NCI-H2196 treated with DMSO at 0.1 percent for 48 hours (cell line): Measurements from ENCODE around the gene STOML1.

Experiments used
- DNase-seq: peaks from one replicate; lab custom pipeline; 2025; ENCODE audit not compliant: unreplicated experiment; lab: John Stamatoyannopoulos, UW

STOML1 gene, protein sequence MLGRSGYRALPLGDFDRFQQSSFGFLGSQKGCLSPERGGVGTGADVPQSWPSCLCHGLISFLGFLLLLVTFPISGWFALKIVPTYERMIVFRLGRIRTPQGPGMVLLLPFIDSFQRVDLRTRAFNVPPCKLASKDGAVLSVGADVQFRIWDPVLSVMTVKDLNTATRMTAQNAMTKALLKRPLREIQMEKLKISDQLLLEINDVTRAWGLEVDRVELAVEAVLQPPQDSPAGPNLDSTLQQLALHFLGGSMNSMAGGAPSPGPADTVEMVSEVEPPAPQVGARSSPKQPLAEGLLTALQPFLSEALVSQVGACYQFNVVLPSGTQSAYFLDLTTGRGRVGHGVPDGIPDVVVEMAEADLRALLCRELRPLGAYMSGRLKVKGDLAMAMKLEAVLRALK

DNA sequence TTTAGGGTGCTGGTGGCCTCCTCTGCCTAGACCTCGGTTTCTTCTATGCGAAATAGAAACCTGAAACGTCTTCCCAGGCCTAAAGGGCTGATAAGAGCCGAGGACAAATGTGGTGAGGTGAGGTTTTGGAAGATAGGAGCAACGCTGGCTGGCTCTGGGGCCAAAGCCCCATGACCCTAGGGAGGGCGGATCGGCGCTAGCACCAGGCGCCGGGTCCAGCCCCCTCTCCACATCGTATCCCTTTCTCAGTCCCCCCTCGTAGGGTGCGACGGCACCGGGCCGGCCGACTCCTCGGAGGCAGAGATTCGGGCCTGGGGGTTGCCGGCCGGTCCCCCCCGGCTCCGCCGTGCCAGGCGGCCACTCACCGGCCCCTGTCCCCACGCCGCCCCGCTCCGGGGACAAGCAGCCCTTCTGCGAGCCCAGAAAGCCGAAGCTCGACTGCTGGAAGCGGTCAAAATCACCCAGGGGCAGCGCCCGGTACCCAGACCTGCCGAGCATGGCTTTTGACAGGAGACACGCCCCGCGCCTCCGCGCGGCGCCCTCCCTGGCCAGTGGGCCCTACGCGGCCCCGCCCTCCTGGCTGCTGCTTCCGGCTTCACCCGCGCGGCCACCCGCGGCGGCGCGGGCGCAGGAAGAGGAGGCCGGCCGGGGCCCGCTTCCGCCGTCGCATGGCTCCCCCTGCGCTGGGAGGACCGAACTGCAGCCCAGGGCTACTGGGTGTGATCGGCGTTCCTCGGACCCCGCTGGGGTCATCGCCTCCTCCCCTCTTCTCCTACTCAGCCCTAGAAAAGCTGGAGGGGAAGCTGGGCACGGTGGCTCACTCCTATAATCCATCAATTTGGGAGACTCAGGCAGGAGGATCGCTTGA lies at the start of gene STOML1:
Gene STOML1, minus strand, starts transcription at position 570 of the 868 bp plus-strand sequence. Its CDS starts 72 bp downstream, at position 498.
- DNase-seq, result peak; percentile 58

DNA sequence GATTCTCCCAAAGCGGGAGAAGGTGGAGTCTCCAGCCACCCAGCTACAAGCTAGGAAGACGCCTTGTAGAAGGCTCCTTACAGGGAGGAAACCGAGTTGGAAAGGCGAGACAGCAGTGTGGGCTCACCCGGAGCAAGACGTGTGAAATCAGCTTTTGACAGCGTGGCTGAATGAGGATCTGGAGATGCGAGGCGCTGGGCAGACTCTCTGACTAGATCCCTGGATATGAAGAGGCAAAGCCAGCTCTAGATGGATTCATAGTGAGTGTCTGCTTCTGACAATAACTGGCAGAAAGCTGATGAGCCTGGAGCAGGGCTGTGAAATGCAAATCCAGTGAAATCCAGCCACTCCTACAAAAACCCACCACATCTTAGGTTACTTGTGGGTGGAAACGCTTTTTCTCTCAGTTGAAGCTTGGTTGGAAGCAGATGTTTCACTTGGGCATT lies 49.2 kb upstream of the STOML1 start:
- no peak for DNase-seq

DNA sequence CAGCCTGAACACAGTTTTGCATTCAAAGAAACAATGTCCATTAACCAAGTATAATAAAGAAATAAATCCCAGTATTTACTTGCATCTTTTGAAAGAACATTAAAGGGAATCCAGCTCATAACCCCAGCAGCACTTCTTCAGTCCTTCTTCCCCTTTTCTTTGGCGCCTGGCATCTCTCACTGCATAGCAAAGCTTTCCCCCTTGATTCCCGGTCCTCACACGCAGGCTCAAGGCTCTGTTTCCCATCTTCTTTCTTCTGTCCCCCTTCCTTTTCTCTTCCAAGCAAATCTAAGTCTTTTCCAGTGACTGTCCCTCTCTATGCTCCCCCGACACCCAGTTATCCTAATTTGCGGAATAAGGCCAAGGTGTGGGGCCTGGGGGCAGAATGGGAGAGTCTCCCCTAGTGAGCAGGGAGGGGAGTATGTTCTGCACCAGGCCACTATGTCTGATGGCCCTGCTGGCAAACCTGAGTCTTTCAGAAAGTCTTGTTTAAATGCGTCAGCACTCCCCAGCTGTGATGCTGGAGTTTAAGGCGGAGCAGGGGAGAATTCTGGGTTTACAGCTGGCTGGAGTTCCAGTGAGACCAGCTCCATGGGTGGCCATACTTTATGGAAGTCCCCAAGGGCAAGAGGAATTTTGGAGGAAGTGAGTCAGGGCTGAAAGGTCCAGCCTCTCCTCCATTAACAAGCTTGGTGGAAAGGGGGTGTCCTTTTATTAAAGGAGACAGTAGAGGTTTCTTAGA lies 48.2 kb upstream of the STOML1 start:
- no peak for DNase-seq

DNA sequence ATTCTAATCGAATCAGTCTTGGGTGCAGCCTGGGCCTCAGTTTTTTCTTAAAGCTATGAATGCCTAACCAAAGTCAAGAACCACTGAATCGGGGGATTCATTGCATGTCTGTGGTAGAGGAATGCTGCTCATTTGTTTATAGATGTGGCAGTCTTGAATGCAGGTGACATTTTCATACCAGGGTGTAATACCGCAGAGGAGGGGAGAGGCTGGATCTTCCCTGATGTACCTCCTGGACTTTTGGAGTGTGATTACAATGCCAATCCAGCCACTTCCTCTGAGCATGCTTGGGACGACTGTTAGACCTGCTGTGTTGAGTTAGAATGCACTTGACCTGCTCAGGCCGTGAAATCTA lies 47.5 kb upstream of the STOML1 start:
- no peak for DNase-seq

DNA sequence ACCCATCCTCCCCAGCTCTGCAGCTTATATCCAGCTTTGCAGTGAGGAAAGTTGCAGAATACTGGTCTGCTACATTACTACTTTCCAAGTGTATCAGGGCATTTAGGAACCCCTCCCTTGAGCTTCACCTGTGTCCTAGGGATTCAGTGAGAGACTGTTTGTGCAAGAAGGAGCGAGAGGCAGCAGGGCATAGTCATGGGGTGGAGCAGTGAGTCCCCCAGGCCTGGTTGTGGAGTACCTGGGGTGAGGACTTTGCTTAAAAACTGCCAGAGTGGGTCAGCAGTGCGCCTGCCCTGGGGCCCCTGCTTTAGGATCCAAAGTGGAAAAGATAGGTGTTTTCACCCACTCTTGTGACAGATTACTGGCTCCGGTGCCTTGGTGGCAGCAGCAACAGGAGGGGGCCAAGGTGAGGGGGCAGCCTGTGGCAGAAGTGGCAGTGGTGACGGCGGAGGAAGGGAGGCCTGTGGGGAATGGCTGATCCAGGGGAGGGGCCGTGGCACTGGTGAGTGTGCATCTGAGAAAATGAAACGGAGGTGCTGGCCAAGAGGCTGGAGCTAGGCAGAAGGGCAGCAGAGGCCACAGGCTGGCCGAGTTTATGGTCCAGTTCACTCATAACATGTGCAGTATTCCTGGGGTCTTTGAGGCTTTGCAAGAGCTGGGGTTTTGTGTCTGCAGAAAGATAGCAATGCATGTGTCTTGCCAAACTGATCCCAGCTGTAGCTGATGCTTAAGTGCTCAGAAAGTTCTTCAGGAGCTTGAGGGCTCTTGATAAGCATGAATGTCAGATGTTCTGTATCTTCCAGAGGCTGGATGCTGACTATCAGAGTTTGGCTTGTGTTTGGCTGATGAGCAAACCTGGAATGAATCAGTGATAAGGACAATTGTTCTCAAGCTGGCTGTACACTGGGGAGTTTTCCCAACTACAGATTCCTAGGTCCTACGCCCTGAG lies 46.9 kb upstream of the STOML1 start:
- DNase-seq, result no peak

DNA sequence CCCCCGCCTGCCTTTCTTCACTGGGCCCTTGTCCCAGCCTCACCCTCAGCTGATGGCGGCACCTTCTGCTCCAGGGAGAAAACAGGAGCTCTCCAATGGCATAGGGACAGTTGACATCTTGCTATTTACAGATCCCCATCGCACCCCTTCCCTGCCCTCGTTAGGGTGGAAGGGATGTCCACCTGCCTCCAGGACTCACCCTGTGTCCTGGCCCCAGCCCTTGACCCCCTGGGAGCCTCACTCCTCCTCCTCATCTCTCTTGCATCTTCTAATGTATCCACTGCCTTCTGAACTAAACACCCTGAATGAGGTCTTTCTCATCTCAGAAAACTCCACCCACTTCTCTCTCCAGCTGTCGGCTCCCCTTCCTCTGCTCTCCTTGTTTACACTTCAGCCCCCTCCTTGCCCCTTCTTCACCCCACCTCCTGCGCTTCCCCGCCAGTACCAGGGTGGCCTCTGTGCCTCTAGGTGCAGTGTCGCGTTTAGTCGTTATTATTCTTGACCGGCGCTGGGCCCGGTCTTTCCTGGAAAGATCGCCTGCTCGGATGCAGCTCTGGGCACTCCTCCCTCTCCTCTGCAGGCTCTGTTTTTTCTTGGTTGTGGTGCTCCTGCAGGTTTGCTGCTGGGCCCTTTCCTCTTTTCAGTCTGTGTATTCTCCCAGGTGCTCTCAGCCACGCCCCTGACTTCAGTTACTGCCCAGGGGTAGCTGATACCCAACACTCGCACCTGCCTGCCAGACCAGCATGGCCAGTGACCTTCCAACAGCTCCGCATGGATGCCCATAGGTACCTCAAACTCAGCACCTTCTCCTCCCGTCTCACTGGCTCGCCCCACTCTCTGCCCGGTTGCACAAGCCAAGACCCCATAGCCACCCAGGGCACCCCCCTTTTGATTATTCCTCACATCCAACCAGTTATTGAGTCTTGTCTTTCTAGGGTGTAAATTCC lies 45.3 kb upstream of the STOML1 start:
- no peak for DNase-seq

DNA sequence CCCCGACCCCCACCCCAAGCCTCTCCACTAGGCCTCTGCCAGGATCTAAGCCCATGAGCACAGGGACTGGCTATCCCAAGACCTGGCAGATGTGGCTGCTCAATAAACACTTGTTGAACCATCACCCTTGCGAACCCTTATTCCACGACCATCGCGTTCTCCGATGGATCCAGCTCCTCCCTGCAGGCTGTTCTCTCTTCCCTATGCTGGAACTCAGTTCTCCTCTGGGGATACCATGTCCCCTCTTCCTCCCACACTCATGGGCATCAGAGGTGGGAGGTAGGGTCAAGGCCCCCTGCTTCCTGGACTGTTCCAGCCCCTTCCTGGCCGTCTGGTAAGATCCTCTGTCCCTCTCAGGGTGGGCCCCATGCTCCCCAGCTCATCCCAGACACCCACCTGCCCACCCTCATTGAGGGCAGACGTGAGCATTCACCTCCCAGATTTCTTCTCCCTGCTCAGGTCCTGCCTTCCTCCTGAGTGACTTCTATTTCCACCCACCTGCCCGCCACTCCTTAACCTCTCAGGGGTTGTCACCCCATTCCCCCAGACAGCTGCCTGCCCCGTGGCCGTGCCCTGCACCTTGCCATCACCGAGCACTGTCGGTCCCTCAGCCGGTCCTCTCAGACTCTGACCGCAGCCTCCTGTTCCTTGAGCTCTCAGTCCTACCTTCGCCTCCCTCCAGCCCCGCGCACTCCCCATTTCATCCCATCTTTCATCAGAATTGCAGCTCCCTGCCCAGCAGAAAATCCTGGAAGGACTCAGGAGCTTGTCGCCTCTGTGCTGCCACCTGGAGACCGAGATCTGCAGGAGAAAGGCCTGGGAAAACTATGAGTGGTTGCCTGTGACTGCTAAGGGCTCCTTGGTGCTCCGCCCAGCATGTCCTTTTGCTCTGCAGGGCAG lies 44.4 kb upstream of the STOML1 start:
- DNase-seq, result no peak

DNA sequence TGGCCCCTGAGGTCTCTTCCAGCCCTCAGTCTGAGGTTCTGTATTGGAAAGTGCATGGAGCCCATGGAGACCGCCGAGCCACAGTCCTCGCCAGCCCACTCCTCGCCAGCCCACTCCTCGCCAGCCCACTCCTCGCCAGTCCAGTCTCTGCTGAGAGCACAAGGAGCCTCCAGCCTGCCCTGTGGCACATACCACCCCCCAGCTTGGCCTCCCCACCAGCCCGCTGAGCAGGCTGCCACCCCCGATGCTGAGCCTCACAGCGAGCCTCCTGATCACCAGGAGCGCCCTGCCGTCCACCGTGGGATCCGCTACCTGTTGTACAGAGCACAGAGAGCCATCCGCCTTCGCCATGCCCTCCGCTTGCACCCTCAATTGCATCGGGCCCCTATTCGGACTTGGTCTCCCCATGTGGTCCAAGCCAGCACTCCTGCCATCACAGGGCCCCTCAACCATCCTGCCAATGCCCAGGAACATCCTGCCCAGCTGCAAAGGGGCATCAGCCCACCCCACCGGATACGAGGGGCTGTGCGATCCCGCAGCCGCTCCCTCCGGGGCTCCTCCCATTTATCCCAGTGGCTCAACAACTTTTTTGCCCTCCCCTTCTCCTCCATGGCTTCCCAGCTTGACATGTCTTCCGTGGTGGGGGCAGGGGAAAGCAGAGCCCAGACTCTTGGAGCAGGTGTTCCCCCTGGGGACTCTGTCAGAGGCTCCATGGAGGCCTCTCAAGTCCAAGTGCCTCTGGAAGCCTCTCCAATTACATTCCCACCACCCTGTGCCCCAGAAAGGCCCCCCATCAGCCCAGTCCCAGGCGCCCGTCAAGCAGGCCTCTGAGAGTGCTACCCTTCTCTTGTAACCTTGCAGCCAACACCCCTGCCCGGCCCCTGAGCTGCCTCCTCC lies 43.3 kb upstream of the STOML1 start:
- DNase-seq, result no peak

DNA sequence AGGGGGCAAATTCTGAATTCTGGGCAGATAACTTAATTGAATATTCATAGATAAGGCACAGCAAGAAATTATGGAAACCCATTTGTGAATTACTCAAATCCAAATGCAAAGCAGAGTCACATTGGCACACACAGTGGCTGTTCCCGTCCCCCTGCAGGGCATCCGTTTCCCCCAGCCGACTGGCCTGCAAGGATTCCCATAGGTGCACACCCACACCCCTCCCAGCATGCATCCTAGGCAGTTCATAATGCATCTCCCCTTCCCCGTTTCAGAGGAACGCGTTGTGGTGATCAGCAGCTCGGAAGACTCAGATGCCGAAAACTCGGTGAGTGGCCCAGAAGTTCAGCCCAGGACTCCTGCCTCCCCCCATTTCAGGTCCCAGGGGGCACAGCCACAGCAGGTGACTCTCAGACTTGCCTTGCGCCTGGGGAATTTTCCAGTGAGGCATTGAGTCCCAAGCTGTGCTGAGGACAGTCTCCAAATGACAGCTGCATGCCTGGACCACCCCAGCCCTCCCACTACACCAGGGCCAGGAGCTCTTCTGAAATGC lies 42.2 kb upstream of the STOML1 start:
- DNase-seq, result no peak

DNA sequence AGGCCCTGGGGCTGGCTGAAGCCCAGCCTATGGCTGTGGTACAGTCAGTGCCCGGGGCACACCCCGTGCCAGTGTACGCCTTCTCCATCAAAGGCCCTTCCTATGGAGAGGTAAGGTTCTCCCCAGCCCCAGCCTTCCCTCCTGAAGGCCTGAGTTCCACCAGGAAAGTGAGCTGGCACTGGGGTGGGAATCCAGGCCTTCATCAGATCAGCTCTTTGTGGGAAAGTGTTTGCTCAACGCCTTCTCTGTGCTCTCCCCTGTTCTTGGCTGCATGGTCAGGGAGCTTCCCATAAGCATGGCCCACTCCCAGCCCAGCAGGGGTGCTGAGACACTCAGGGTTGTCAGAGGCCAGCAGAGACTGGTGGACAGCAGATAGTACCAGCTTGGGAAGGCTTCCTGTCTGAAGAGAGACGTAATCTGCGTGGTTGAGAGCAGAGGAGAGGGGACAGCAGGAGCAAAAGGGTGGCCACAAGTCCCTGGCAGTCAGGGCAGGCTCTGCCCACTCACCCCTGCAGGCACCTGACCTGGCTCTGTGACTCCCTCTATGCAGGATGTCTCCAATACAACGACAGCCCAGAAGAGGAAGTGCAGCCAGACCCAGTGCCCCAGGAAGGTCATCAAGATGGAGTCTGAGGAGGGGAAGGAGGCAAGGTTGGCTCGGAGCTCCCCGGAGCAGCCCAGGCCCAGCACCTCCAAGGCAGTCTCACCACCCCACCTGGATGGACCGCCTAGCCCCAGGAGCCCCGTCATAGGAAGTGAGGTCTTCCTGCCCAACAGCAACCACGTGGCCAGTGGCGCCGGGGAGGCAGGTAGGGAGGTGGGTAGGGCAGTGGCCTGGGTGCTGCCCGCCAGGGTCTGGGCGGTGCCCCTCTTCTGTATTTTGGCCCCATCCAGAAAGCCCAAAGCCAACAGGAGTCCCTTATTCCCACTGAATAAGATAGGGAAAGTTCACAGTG lies 40.8 kb upstream of the STOML1 start:
- DNase-seq, result no peak

DNA sequence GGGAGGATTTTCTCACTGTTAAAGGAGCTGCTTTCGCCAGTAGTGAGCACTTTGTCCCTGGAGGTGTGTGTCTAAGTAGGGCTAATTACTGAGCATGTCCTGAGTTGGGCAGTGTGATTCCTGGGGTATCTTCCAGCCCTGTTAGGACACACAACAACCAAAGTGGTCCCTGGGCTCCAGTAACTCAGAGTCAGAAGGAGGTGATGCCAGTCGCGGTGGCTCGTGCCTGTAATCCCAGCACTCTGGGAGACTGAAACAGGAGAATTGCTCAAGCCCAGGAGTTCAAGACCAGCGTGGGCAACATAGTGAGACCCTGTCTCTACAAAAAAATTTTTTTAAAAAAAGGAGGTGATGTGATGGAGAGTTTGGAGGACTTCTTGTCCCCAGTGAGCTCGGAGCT lies 40.0 kb upstream of the STOML1 start:
- no peak for DNase-seq

DNA sequence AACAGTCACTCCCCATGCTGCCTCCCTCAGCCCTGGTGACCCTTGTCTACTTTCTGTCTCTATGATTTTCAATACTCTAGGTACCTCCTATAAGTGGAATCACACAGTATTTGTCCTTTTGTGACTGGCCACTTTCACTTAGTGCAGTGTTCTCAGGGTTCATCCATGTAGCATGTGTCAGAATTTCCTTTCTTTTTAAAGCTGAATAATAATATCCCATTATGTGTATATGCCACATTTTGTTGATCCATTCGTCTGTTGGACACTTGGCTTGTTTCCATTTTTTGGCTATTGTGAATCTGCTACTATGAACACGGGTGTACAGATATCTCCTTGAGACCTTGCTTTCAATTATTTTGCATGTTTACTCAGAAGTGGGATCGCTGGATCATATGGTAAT lies 36.6 kb upstream of the STOML1 start:
- DNase-seq, result no peak

DNA sequence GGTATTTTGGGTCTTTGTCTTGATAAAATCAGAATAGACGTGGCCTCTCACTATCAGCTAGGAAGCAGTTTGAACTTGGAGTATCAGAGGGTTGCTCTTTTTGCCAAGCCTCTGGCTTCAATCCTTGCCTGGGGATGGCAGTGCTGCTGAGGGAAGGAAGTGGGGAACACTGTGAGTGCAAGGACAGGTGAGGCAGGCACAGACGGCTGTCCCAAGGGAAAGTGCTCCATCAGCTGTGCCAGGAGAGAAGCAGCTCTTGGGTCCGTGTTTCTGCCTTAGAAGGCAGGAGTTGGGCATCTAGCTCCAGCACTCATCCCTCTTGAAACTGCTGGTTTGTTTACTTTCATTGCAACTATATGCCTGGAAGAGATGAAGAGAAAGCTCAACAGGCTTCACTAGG lies 35.6 kb upstream of the STOML1 start:
- no peak for DNase-seq

DNA sequence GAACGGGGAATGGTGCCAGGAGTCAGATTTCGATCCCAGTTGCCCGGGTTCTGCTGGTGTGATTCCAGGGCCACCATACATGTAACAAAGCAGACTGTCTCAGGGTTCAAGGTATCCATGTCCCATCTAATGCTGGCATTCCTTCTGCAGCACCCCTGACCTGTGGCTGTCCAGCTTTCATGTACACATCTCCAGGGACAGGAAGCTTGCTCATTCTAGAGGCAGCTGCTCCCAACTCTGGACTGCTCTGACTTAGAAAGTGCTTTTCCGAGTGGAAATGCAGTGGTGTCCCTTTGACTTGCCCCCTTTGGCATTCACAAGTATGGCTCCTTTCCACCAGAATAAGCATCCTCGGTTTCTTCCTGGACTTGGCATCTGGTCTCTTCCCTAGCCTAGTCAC lies 33.3 kb upstream of the STOML1 start:
- DNase-seq, result no peak

DNA sequence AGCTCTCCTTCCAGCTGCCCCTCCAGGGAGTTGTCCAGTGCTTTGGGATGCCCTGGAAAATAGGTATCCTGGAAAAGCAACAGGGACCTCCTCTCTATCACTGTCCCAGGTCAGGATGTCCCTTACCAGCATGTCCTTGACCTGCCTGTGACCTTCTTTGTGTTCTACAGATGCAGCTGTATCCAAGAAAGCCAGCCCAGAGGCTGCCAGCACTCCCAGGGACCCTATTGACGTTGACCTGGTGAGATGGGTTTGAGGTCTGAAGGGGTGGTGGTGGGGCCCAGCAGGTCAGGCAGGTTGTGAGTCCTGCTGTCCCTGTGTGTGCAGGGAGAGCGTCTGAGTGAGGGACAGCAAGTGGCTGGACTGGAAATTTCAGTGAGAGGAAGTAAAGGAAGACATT lies 32.6 kb upstream of the STOML1 start:
- DNase-seq, result no peak
